Loucy (cell line): ENCODE measurements around the gene SLC22A23.

ENCODE experiments used
- CTCF ChIP-seq: fragments of 200-600 bp; sonication (generic); conservative IDR thresholded peaks from 2 replicates; pipeline ENCODE4 v1.5.1; 2014; ENCODE audit warnings: mild to moderate bottlenecking, antibody characterized with exemption, low read length
- EZH2phosphoT487 ChIP-seq: fragments of 200-600 bp; IDR thresholded peaks from 2 replicates; pipeline ENCODE4 v1.6.1; 2018; ENCODE audit warnings: antibody characterized with exemption, mild to moderate bottlenecking, moderate library complexity, borderline replicate concordance

DNA sequence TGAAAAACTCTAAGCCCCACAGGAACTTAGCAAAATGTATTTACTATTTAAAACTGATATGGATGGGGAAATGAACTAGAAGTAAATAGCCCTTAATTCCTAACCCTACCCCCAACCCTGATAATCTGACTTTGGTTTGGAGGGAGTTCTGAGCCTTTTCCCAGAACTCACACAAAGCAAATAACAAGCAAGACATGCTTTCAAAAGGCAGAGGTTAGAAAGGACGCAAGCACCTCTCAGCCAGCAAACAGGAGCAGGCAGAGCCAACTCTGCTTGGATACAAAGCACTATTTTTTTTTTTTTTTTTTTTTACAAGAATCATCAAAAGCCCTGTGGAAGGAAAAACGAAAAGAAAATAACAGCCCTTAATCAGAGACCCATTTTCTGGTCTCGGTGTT, 58.7 kb downstream of the SLC22A23 start:
- TF ChIP-seq CTCF (no peak), EZH2phosphoT487 (no peak)
